ENCODE results near the gene PTPRD. TPM values are rescaled to one million over a fixed set of nuclear protein-coding genes. Genes with fewer than 3 reads are reported as not detected.

The PTPRD gene
- total and polyA plus RNA-seq, 2 experiments from 2014 or later: 11.5 to 58.0 TPM

GRCh38 chr9:9945966-9946365 lies 666.8 kb downstream of the PTPRD start:
- no peaks in the 10 kb centered on the region for H3K9me2 ChIP-seq (ENCODE audit: insufficient read depth)
- H3F3A ChIP-seq (replicated peaks; ENCODE audit: low read depth): no peaks in the 10 kb centered on the region
- no peaks in the 10 kb centered on the region for H3K79me2 ChIP-seq (replicated peaks; ENCODE audit: insufficient read depth)
- H4K20me1 ChIP-seq (replicated peaks; ENCODE audit: insufficient read depth): no peaks in the 10 kb centered on the region
- no peaks in the 10 kb centered on the region for H3K36me3 ChIP-seq (ENCODE audit: insufficient read depth)
- H3K36me3 Mint-ChIP-seq (ENCODE audit: low read depth): no peaks in the 10 kb centered on the region
- ATAC-seq (no peak), DNase-seq (ENCODE audit: low spot score) (no peak)
- no peaks in the 10 kb centered on the region for H3K4me1 Mint-ChIP-seq
- no peaks in the 10 kb centered on the region for H3K27me3 ChIP-seq (ENCODE audit: insufficient read depth)
- H3K4me2 ChIP-seq: no peak overlapping the region
- no peaks in the 10 kb centered on the region for H3K27me3 Mint-ChIP-seq (ENCODE audit: insufficient read depth, low read depth, poor library complexity)
- H3K9me3 Mint-ChIP-seq: no peaks in the 10 kb centered on the region
- H3K27ac Mint-ChIP-seq: no peak overlapping the region
- no peak overlapping the region for H3K4me3 Mint-ChIP-seq
- H3K4me1 ChIP-seq (ENCODE audit: insufficient read depth): no peaks in the 10 kb centered on the region
- H3K4me3 ChIP-seq: no peak overlapping the region
- no peak overlapping the region for H3K27ac ChIP-seq (ENCODE audit: low read depth)
- peak overlapping the region; percentile 0; the same call in 1 of the 2 replicates for H2AFZ ChIP-seq
- TF ChIP-seq REST (IDR thresholded peaks at IDR 0.05; ENCODE audit: unreplicated experiment) (no peak), CTCF (conservative IDR thresholded peaks at IDR 0.05; ENCODE audit: low read depth in 2 of 2) (no peak), JUNB (IDR thresholded peaks at IDR 0.05; ENCODE audit: unreplicated experiment) (no peak), ZNF114 (CRISPR knock-in tag; IDR thresholded peaks at IDR 0.05) (no peak), EZH2 (IDR thresholded peaks at IDR 0.05; ENCODE audit: low read depth, unreplicated experiment) (no peak), ETS1 (IDR thresholded peaks at IDR 0.05) (no peak), STAT1 (IDR thresholded peaks at IDR 0.05; ENCODE audit: unreplicated experiment) (no peak), ZNF462 (CRISPR knock-in tag; IDR thresholded peaks at IDR 0.05) (no peak), ZNF331 (CRISPR knock-in tag; IDR thresholded peaks at IDR 0.05; ENCODE audit: low read depth) (no peak), EZH2phosphoT487 (IDR thresholded peaks at IDR 0.05; ENCODE audit: unreplicated experiment) (no peak), NANOG (IDR thresholded peaks at IDR 0.05; ENCODE audit: borderline replicate concordance) (no peak), CREB1 (CRISPR knock-in tag; IDR thresholded peaks at IDR 0.05; ENCODE audit: low read depth) (no peak), POLR2AphosphoS5 (IDR thresholded peaks at IDR 0.05; ENCODE audit: low read depth) (no peak)
